ENCODE measurements around the gene CHD3.

GRCh38 chr17:7932483-7932891, 43.9 kb downstream of the CHD3 start:
- TF ChIP-seq CTCF (IDR thresholded peaks at IDR 0.05) (no peak), POLR2A (IDR thresholded peaks at IDR 0.05) (no peak)
